ENCODE results near the gene ACADM. TPM values are rescaled to one million over a fixed set of nuclear protein-coding genes. Genes with fewer than 3 reads are reported as not detected.
"Not testable (repeated sequence)": the region's sequence is repeated elsewhere in the genome, so short reads cannot be mapped to it uniquely, and the experiment has no call there.

Gene ACADM
- total RNA-seq, 1 donor from 2014 or later, result 36.2 TPM

GRCh38 chr1:75770761-75771160, 46.3 kb downstream of the ACADM start:
- H3K27me3 Mint-ChIP-seq (ENCODE audit: unreplicated experiment), result no peaks in the 10 kb centered on the region

GRCh38 chr1:75771978-75772377, 47.5 kb downstream of the ACADM start:
- Mint-ChIP-seq H3K36me3 (ENCODE audit: unreplicated experiment) (no peaks in the 10 kb centered on the region), H3K4me1 (ENCODE audit: unreplicated experiment) (no peaks in the 10 kb centered on the region), H3K27ac (ENCODE audit: unreplicated experiment) (no peak overlapping the region), H3K9me3 (ENCODE audit: unreplicated experiment) (no peaks in the 10 kb centered on the region), H3K4me3 (ENCODE audit: unreplicated experiment) (no peak overlapping the region), H3K27me3 (ENCODE audit: unreplicated experiment) (no peaks in the 10 kb centered on the region)
- TF ChIP-seq CTCF (IDR thresholded peaks at IDR 0.05), result no peak
- no peak for DNase-seq (ENCODE audit: extremely low spot score, unreplicated experiment)

More at GRCh38 chr1:75770761-75771160, 46.3 kb downstream of the ACADM start:
- Mint-ChIP-seq H3K4me1 (ENCODE audit: unreplicated experiment) (peaks cover 6% of the 10 kb centered on the region), H3K27ac (ENCODE audit: unreplicated experiment) (no peak overlapping the region), H3K4me3 (ENCODE audit: unreplicated experiment) (no peak overlapping the region), H3K9me3 (ENCODE audit: unreplicated experiment) (no peaks in the 10 kb centered on the region), H3K36me3 (ENCODE audit: unreplicated experiment) (no peaks in the 10 kb centered on the region)
- DNase-seq (ENCODE audit: extremely low spot score, unreplicated experiment), result no peak
- no peak for TF ChIP-seq CTCF (IDR thresholded peaks at IDR 0.05)

- peaks cover 13% of the 10 kb centered on the region for H3K27me3 Mint-ChIP-seq (ENCODE audit: unreplicated experiment)
- H3K9me3 Mint-ChIP-seq (ENCODE audit: unreplicated experiment); H3K36me3 Mint-ChIP-seq (ENCODE audit: unreplicated experiment); H3K4me1 Mint-ChIP-seq (ENCODE audit: unreplicated experiment); DNase-seq (ENCODE audit: extremely low spot score, unreplicated experiment); H3K4me3 Mint-ChIP-seq (ENCODE audit: unreplicated experiment); H3K27ac Mint-ChIP-seq (ENCODE audit: unreplicated experiment): not testable (repeated sequence)
Measured at GRCh38 chr1:75777812-75778211, 53.3 kb downstream of the ACADM start.

GRCh38 chr1:75778694-75779093, 54.2 kb downstream of the ACADM start:
- H3K36me3 Mint-ChIP-seq (ENCODE audit: unreplicated experiment); H3K27ac Mint-ChIP-seq (ENCODE audit: unreplicated experiment): not testable (repeated sequence)

GRCh38 chr1:75780183-75780582, 55.7 kb downstream of the ACADM start:
- not testable (repeated sequence) for H3K4me3 Mint-ChIP-seq (ENCODE audit: unreplicated experiment); H3K36me3 Mint-ChIP-seq (ENCODE audit: unreplicated experiment); H3K4me1 Mint-ChIP-seq (ENCODE audit: unreplicated experiment); DNase-seq (ENCODE audit: extremely low spot score, unreplicated experiment); H3K27ac Mint-ChIP-seq (ENCODE audit: unreplicated experiment); H3K9me3 Mint-ChIP-seq (ENCODE audit: unreplicated experiment)
- H3K27me3 Mint-ChIP-seq (ENCODE audit: unreplicated experiment), result peaks cover 13% of the 10 kb centered on the region

More at GRCh38 chr1:75778694-75779093, 54.2 kb downstream of the ACADM start:
- not testable (repeated sequence) for DNase-seq (ENCODE audit: extremely low spot score, unreplicated experiment); H3K4me1 Mint-ChIP-seq (ENCODE audit: unreplicated experiment); H3K4me3 Mint-ChIP-seq (ENCODE audit: unreplicated experiment); H3K9me3 Mint-ChIP-seq (ENCODE audit: unreplicated experiment)
- peaks cover 13% of the 10 kb centered on the region for H3K27me3 Mint-ChIP-seq (ENCODE audit: unreplicated experiment)

- H3K9me3 Mint-ChIP-seq (ENCODE audit: unreplicated experiment); H3K4me3 Mint-ChIP-seq (ENCODE audit: unreplicated experiment); DNase-seq (ENCODE audit: extremely low spot score, unreplicated experiment): not testable (repeated sequence)
Measured at GRCh38 chr1:75783920-75784319, 59.4 kb downstream of the ACADM start.

GRCh38 chr1:75785320-75785982, 60.9 kb downstream of the ACADM start:
- no peak for TF ChIP-seq CTCF (IDR thresholded peaks at IDR 0.05)
- no peak for DNase-seq (ENCODE audit: extremely low spot score, unreplicated experiment)
- H3K9me3 Mint-ChIP-seq (ENCODE audit: unreplicated experiment), result no peaks in the 10 kb centered on the region
- H3K36me3 Mint-ChIP-seq (ENCODE audit: unreplicated experiment), result peaks cover 18% of the 10 kb centered on the region
- H3K4me1 Mint-ChIP-seq (ENCODE audit: unreplicated experiment), result peaks cover 40% of the 10 kb centered on the region
- peak overlapping the region; percentile 98 for H3K4me3 Mint-ChIP-seq (ENCODE audit: unreplicated experiment)
- peak overlapping the region; percentile 95 for H3K27ac Mint-ChIP-seq (ENCODE audit: unreplicated experiment)
- peaks cover 2% of the 10 kb centered on the region for H3K27me3 Mint-ChIP-seq (ENCODE audit: unreplicated experiment)

More at GRCh38 chr1:75783920-75784319, 59.4 kb downstream of the ACADM start:
- H3K36me3 Mint-ChIP-seq (ENCODE audit: unreplicated experiment); H3K27ac Mint-ChIP-seq (ENCODE audit: unreplicated experiment): not testable (repeated sequence)
- H3K4me1 Mint-ChIP-seq (ENCODE audit: unreplicated experiment), result peaks cover 26% of the 10 kb centered on the region
- H3K27me3 Mint-ChIP-seq (ENCODE audit: unreplicated experiment), result peaks cover 13% of the 10 kb centered on the region

All from osteocyte (in vitro differentiated cells).